DMS153 treated with DMSO at 0.1 percent for 48 hours (cell line): ENCODE measurements around the gene EPX.

Source experiments
- DNase-seq: peaks from one replicate; lab custom pipeline; 2025; ENCODE audit not compliant: unreplicated experiment; lab: John Stamatoyannopoulos, UW

Gene EPX

DNA sequence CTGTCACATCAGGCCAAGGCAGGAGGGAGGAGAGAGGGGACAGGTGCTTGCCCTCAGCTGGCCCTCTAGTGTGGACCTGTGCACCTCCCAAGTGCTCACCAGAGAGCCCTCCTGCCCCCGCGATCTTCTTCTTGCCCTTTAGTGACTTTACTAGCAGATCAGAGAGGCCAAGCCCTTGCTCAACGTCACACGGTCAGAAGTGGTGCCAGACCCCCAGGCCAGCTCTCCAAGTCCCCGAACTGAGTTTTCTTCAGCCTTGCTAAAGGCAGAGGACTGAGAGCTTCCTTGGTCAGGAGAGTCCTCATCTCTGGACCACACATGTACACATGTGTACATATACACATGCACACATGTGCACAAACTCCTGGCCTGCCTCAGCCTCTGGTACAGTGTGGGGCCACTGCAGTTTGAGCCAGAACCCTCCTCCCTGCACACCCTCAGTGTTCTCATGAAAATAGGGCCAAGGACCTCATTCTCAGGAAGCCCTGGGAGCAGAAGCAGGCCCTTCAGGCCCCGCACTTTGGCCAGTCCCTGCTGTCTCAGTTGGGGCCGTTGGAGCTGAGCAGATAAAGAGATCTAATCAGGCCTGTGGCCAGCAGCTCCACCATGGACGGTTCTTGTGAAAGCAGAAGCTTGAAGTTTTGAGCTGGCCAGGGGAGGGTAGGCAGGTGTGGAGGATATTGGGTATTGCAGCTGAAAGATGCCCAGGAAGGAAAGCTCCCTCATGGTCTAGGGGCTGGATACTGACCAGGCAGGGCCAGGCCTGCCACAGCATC lies 7.4 kb upstream of the EPX start:
- no peak for DNase-seq

DNA sequence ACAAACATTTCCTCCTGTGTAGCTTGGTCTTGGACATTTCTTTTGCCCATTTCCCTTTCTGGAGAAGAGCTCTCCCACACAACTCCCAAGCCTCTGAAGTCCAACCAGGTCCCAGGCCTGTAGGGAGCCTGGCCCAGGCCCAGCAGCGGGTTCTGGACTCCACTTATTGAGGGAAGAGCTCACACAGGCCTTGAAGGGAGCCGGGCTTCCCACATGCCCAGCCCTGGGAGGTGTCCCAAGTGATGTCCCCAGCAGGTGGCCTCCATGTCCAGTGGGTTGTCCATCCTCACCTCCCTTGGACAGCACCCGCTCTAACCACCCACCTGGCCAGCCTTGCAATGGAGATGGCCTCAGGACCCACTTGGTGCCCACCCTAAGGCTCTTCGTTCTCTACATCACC lies 5.9 kb upstream of the EPX start:
- DNase-seq: no peak

DNA sequence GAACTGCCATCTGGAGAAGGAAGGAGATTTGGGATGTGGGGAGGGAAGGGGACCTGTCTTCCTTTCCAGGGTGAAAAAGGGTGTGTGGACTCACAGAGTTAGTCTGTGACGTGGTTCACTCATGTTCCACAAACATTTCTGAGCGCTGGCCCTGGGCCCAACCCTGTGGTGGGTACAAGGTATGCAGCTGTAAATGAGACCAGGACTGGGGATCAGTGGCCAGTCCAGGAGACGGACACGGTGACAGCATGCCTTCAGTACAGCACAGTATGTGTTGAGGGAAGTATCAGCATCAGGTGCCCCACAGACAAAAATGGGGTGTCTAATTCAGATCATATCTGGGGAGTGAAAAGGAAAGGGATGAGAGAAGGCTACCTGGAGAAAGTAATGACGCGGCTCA lies 5.5 kb upstream of the EPX start:
- no peak for DNase-seq

- no peak for DNase-seq
Observed at GRCh38 chr17:58187675-58188074, 4.9 kb upstream of the EPX start.

GRCh38 chr17:58189436-58190146 lies 2.9 kb upstream of the EPX start:
- DNase-seq: no peak

- no peak for DNase-seq
Observed at GRCh38 chr17:58191241-58191896, 1.2 kb upstream of the EPX start.

DNA sequence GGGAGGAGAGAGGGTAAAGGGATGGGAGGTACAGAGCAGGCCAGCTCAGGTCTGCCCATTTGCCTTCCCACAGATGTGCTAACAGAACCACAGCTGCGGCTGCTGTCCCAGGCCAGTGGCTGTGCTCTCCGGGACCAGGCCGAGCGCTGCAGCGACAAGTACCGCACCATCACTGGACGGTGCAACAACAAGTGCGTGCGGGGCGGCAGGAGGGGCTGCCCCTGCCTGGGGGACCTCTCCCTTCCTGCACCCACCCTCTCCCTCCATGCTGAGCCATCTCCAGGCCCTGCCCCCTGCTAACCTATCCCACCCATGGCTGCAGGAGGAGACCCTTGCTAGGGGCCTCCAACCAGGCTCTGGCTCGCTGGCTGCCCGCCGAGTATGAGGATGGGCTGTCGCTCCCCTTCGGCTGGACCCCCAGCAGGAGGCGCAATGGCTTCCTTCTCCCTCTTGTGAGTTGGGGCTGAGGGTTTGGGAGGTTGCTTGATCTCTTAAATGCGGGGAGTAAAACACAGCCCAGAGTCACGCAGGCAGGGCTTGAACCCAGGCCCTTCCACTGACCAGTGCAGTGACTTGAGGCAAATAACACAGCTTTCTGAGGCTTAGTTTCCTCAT lies 1.2 kb downstream of the EPX start:
- no peak for DNase-seq

GRCh38 chr17:58195518-58196123 lies 3.1 kb downstream of the EPX start:
- no peak for DNase-seq

DNA sequence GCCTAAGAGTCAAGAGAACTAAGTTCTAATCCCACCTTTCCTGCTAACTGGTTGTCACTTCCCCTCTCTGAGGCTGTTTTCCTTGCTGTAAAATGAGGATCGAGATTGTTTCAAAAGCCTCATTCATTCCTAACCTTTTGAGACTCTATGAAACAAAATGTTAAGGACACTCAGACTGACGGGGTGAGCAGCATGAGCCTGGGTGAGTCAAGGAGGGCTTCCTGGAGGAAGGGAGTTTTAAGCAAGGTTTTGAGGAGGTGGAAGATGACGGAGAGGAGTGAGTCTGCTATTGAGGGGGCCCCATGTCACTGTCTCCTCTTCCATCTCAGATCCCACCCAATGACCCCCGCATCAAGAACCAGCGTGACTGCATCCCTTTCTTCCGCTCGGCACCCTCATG lies 4.1 kb downstream of the EPX start:
- no peak for DNase-seq

- peak; percentile 28 for DNase-seq
Observed at GRCh38 chr17:58200024-58200633, 7.6 kb downstream of the EPX start.

DNA sequence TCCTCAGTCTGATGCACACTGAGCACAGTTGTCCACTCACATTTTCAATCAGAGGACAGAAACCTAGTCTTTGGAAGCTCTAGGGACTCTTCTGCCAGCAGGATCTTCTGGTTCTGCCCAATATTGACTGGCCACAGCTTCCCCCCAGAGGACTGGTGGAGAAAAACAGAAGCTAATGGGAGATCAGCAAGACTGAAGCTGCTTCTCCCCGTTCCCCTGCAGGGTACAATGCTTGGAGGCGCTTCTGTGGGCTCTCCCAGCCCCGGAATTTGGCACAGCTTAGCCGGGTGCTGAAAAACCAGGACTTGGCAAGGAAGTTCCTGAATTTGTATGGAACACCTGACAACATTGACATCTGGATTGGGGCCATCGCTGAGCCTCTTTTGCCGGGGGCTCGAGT lies 10.3 kb downstream of the EPX start:
- DNase-seq: no peak

DNA sequence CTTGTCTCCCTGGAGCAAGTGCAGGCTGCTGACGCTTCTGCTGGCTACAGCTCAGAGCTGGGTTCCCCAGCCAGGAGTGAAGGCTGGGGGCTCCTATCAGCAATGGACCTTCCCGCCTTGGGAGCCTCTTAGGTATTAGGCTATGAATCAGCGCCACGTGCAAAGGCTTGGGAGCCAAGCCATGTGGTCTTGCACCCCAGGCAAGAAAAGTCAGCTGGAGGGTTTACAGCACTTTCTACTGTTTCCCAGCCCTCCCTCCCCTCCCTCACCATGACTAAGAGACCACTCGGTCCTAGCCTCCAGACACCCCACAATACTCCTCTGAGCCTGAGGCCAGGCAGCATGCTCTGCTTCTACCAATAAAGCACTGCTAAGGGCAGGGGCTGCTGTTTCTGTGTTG lies 12.3 kb downstream of the EPX start:
- DNase-seq: no peak

DNA sequence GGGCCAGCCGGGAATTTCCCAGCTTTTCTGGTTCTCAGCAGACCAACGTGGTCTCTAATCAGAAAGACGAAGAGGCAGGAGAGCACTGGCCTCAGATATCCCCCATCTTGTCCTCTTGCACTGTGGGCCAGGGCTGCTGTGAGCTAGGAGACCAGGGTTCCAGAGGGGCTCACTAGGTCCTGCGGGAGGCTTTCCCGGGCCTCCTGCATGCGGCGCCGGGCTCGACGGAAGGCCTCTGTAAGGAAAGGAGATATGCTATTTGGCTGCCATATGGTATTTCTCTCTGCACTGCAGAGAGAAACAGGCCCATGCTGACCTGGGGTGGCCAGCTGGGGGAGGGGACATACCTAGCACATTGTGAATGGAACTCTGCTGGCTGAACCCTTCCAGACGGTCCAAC lies 13.4 kb downstream of the EPX start:
- no peak for DNase-seq

GRCh38 chr17:58207451-58207850 lies 14.9 kb downstream of the EPX start:
- DNase-seq: no peak

DNA sequence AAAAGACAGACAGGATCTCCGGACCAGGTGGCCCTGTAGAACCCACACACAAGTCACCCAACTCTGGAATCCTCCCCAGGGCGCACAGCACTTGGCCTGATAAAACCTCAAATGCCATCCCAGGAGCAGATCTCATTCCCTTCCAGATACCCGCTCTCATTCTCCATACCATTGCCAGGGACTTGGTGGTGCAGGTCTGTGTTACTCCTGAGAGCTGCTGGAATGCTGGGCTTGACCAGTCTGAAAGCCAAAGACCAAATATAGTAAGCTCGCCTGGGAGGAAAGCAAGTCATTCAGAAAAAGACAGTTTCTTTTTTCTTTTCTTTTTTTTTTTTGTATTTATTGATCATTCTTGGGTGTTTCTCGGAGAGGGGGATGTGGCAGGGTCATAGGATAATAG lies 15.8 kb downstream of the EPX start:
- DNase-seq: no peak

- DNase-seq: no peak
Observed at GRCh38 chr17:58210922-58211321, 18.4 kb downstream of the EPX start.

DNA sequence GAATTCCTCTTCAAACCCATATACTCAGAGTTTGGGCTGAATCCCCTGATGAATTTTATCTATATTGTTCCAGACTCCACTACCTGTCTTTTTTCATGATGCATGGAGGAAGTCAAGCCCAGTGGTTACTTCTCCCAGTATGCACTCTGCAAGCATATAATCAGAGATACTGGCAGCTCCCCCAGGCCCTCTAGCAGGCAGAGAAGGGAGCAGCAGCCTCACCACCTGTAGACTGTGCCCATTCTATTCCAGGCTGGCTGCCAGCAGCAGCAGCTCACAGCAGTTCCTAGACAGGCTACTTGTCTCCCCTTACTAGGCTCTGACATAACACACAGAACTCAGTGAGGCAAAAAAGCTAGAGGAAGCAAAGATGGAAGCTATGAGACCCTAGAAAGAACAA lies 23.2 kb downstream of the EPX start:
- DNase-seq: no peak

DNA sequence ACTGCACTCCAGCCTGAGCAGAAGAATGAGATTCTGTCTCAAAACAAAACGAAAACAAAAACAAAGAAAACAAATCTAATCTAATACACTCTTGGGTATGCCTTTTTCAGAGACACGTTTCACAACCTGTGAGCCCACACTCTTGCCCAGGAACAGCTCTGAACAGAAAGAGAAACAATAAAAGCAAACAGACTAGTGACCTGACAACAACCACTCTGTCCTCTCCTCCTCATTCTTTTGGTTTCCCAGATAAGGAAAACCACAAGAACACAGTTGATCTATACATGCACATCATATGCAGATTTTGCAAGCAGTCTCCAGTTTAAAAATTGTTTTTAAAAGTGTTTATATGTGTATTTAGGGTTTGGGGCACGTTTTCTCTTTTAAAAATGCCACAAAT lies 25.2 kb downstream of the EPX start:
- no peak for DNase-seq

GRCh38 chr17:58219007-58219788 lies 26.7 kb downstream of the EPX start, which contains the start of gene MKS1:
TSS of gene MKS1 (minus strand) at chr17:58219255. CDS start at chr17:58219230, 25 bp downstream.
- peak; percentile 82 for DNase-seq

GRCh38 chr17:58219789-58220183 lies 27.3 kb downstream of the EPX start:
- peak; percentile 36 for DNase-seq
